H1 (cell line): ENCODE measurements around the gene WDR59.

ENCODE experiments used
- CBX5 ChIP-seq: fragments of 300-800, 300-1000 bp; sonication (generic); IDR thresholded peaks from 2 replicates; pipeline ENCODE4 v1.7.1; 2016; ENCODE audit warnings: antibody characterized with exemption, low read length, low read depth
- EP300 ChIP-seq, 2 experiments: IDR thresholded peaks; 1 replicate in 1 of 2; 2 replicates in 1 of 2; pipeline ENCODE4 v1.6.1; 2011 to 2012; ENCODE audit warnings: low read depth in 2 of 2, low read length in 2 of 2, mild to moderate bottlenecking in 2 of 2, borderline replicate concordance in 1 of 2, inconsistent platforms in 1 of 2, moderate library complexity in 1 of 2
- NRF1 ChIP-seq: IDR thresholded peaks from 2 replicates; pipeline ENCODE4 v1.6.1; 2011; ENCODE audit warnings: mild to moderate bottlenecking, low read depth, low read length, improper control_type of control experiment
- POLR2A ChIP-seq, 2 experiments: IDR thresholded peaks; 1 replicate in 1 of 2; 2 replicates in 1 of 2; pipeline ENCODE4 v1.6.1; 2011; ENCODE audit warnings: low read depth in 2 of 2, low read length in 2 of 2, mild to moderate bottlenecking in 2 of 2; ENCODE audit errors: control extremely low read depth in 1 of 2
- SIN3A ChIP-seq, 2 experiments: IDR thresholded peaks in 1 of 2; conservative IDR thresholded peaks in 1 of 2; 2 replicates each; pipeline ENCODE4 v1.6.1; 2011 to 2012; ENCODE audit warnings: low read length in 2 of 2, improper control_type of control experiment in 1 of 2, low read depth in 1 of 2, mild to moderate bottlenecking in 1 of 2
- TF ChIP-seq, protein P1 (sequence below), 3 experiments: IDR thresholded peaks; 1 replicate in 2 of 3; 2 replicates in 1 of 3; pipeline versions ENCODE4 v1.5.1 to v1.6.1; 2011; ENCODE audit warnings: low read length in 3 of 3, mild to moderate bottlenecking in 3 of 3, inconsistent platforms in 2 of 3, low read depth in 1 of 3, moderate library complexity in 1 of 3; ENCODE audit not compliant: insufficient read depth in 1 of 3; ENCODE audit errors: control extremely low read depth in 1 of 3

DNA sequence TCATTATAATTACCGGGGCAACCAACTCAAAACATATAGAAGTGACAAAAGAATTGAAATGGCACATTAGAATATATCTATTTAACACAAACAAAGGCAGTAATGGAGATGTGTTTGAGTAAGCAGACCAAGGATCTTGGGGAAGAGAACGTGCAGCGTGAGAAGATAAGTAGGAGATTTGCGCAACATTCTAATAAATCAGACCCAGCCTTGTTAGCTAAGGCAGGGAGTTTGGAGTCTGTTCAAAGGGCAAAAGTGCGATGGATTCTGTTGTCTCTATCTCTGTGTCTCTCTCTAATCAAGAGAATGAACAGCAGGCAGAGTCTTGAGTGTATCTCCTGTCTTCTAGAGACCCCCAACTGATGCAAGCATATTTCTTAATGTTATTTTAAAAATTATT is 155.3 kb downstream of the WDR59 start:
- TF ChIP-seq SIN3A (conservative IDR thresholded peaks at IDR 0.05 in 1 of 2, IDR thresholded peaks at IDR 0.05 in 1 of 2; ENCODE audit: low read depth in 1 of 2, low read length in 2 of 2) (no peak), CBX5 (no peak), POLR2A (IDR thresholded peaks at IDR 0.05; ENCODE audit: control extremely low read depth in 1 of 2, low read depth in 2 of 2, low read length in 2 of 2) (no peak), EP300 (IDR thresholded peaks at IDR 0.05; ENCODE audit: borderline replicate concordance in 1 of 2, low read depth in 2 of 2, low read length in 2 of 2) (no peak), NRF1 (no peak)
- TF ChIP-seq, protein P1, sequence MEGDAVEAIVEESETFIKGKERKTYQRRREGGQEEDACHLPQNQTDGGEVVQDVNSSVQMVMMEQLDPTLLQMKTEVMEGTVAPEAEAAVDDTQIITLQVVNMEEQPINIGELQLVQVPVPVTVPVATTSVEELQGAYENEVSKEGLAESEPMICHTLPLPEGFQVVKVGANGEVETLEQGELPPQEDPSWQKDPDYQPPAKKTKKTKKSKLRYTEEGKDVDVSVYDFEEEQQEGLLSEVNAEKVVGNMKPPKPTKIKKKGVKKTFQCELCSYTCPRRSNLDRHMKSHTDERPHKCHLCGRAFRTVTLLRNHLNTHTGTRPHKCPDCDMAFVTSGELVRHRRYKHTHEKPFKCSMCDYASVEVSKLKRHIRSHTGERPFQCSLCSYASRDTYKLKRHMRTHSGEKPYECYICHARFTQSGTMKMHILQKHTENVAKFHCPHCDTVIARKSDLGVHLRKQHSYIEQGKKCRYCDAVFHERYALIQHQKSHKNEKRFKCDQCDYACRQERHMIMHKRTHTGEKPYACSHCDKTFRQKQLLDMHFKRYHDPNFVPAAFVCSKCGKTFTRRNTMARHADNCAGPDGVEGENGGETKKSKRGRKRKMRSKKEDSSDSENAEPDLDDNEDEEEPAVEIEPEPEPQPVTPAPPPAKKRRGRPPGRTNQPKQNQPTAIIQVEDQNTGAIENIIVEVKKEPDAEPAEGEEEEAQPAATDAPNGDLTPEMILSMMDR (IDR thresholded peaks at IDR 0.05; ENCODE audit: control extremely low read depth in 1 of 3, insufficient read depth in 1 of 3, low read depth in 1 of 3, low read length in 3 of 3): no peak
